ENCODE data around the gene CNPY3.

The CNPY3 gene

GRCh38 chr6:42969934-42970333 is 40.7 kb downstream of the CNPY3 start:
- Histone ChIP-seq H3K4me3 (ENCODE audit: low read depth, low read length, poor library complexity, severe bottlenecking) (no peak overlapping the region), H3K79me2 (ENCODE audit: insufficient read depth, low read length) (no peaks in the 10 kb centered on the region), H3K36me3 (ENCODE audit: insufficient read depth, low read length) (peaks cover 19% of the 10 kb centered on the region), H3K9me3 (ENCODE audit: low read length) (no peaks in the 10 kb centered on the region), H3K27me3 (ENCODE audit: insufficient read depth, low read length) (no peaks in the 10 kb centered on the region), H3F3A (ENCODE audit: insufficient read depth, low read length) (no peaks in the 10 kb centered on the region), H3K9me2 (ENCODE audit: low read depth, low read length) (no peaks in the 10 kb centered on the region), H3K27ac (ENCODE audit: low read depth, low read length, poor library complexity, severe bottlenecking) (no peak overlapping the region), H3K4me1 (ENCODE audit: insufficient read depth, low read length, severe bottlenecking) (peaks cover 2% of the 10 kb centered on the region), H3K9ac (ENCODE audit: low read length) (no peak overlapping the region), H3K4me2 (ENCODE audit: low read length) (no peak overlapping the region), H2AFZ (ENCODE audit: low read length) (no peak overlapping the region), H4K20me1 (ENCODE audit: insufficient read depth, low read length) (no peaks in the 10 kb centered on the region)
- TF ChIP-seq EZH2 (IDR thresholded peaks at IDR 0.05; ENCODE audit: borderline replicate concordance, low read length) (no peak), CTCF (IDR thresholded peaks at IDR 0.05; ENCODE audit: low read length) (no peak)

DNA sequence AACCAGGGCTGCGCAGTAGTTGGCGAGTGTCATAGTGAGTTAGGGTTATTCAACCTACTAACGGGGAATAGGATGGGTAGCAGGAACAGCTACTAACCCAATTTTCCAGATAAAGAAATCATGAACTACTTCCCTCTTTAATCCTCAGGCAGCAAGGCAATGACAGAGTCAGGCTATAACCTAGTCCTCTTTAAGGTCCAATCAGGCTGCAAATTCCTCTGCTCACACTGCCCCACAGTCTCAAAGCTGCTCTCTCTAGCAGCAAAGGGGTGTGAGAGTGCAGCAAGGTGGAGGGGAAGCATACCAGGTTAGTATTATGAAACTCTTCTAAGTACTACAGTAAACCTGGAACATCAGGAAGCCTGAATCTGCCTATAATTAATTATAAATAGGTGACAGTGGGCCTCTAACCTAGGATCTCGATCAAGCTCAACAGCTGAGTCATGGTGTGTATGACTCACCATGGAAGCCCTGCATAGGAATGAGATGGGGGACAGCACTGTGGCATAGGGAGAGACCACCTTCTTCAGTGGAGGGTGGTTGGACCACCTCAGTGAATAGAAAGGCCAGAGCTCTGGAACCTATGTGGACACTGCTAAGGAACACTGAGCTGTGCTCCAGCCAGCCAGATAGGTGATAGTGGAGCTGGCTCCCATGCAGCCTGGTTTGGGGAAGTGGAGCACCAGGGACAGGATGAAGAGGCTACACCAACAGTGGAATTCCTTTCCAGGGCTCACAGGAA is 41.8 kb downstream of the CNPY3 start:
- no peaks in the 10 kb centered on the region for H3K27me3 ChIP-seq (ENCODE audit: insufficient read depth, low read length)
- H3K27ac ChIP-seq (ENCODE audit: low read depth, low read length, poor library complexity, severe bottlenecking): no peak overlapping the region
- H4K20me1 ChIP-seq (ENCODE audit: insufficient read depth, low read length): no peaks in the 10 kb centered on the region
- H3K9ac ChIP-seq (ENCODE audit: low read length): no peak overlapping the region
- H3K9me3 ChIP-seq (ENCODE audit: low read length): no peaks in the 10 kb centered on the region
- H2AFZ ChIP-seq (ENCODE audit: low read length): no peak overlapping the region
- no peaks in the 10 kb centered on the region for H3K79me2 ChIP-seq (ENCODE audit: insufficient read depth, low read length)
- H3K4me2 ChIP-seq (ENCODE audit: low read length): no peak overlapping the region
- no peak overlapping the region for H3K4me3 ChIP-seq (ENCODE audit: low read depth, low read length, poor library complexity, severe bottlenecking)
- peaks cover 10% of the 10 kb centered on the region for H3K4me1 ChIP-seq (ENCODE audit: insufficient read depth, low read length, severe bottlenecking)
- no peaks in the 10 kb centered on the region for H3K9me2 ChIP-seq (ENCODE audit: low read depth, low read length)
- TF ChIP-seq EZH2 (IDR thresholded peaks at IDR 0.05; ENCODE audit: borderline replicate concordance, low read length) (no peak), CTCF (IDR thresholded peaks at IDR 0.05; ENCODE audit: low read length) (no peak)
- no peaks in the 10 kb centered on the region for H3F3A ChIP-seq (ENCODE audit: insufficient read depth, low read length)
- peaks cover 25% of the 10 kb centered on the region for H3K36me3 ChIP-seq (ENCODE audit: insufficient read depth, low read length)

DNA sequence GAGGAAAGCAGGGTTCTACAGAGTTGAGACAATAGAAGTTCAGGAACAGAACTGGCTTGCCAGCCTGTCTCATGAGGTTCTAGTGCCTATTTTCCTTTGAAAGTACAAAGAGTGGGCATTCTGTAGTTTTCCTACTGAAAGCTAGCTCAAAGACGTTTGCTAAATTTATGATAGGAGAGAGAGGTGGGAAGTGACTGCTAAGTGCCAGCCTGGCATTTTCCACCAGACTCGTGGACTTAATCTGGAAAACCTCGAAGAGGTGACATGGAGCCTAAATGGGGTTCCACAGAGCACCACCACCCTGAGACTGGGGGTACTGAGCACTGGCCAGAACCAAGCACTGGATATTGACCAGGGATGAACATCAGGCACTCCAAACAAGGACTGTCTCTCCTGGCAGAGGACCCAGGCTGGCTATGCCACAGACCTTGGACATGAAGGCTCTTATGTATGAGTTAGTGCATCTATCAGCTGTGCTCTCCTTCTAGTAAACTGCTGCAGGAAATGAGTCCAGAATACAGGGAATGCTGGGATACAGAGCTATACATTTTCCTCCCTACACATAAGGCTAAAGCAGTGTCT is 42.6 kb downstream of the CNPY3 start:
- TF ChIP-seq CTCF (IDR thresholded peaks at IDR 0.05; ENCODE audit: low read length): no peak
- no peak for TF ChIP-seq EZH2 (IDR thresholded peaks at IDR 0.05; ENCODE audit: borderline replicate concordance, low read length)
- Histone ChIP-seq H3K27me3 (ENCODE audit: insufficient read depth, low read length) (no peaks in the 10 kb centered on the region), H3K4me2 (ENCODE audit: low read length) (no peak overlapping the region), H4K20me1 (ENCODE audit: insufficient read depth, low read length) (no peaks in the 10 kb centered on the region), H3K27ac (ENCODE audit: low read depth, low read length, poor library complexity, severe bottlenecking) (no peak overlapping the region), H2AFZ (ENCODE audit: low read length) (no peak overlapping the region), H3F3A (ENCODE audit: insufficient read depth, low read length) (no peaks in the 10 kb centered on the region), H3K4me1 (ENCODE audit: insufficient read depth, low read length, severe bottlenecking) (peaks cover 11% of the 10 kb centered on the region), H3K9me3 (ENCODE audit: low read length) (no peaks in the 10 kb centered on the region), H3K9ac (ENCODE audit: low read length) (no peak overlapping the region), H3K4me3 (ENCODE audit: low read depth, low read length, poor library complexity, severe bottlenecking) (no peak overlapping the region), H3K9me2 (ENCODE audit: low read depth, low read length) (no peaks in the 10 kb centered on the region), H3K79me2 (ENCODE audit: insufficient read depth, low read length) (no peaks in the 10 kb centered on the region), H3K36me3 (ENCODE audit: insufficient read depth, low read length) (peaks cover 27% of the 10 kb centered on the region)
